Lower lobe of right lung (tissue), 2 donors: ENCODE measurements around the gene ALG13. TPM values are rescaled to one million over a fixed set of nuclear protein-coding genes. Genes with fewer than 3 reads are reported as not detected.

Source experiments
- ATAC-seq, 2 donors: fragments of 200-7000 bp; cut with Tn5 transposase; one replicate each; pipeline ENCODE4 v1.9.1; 2020 to 2022; ENCODE audit warnings: mild to moderate bottlenecking in 2 of 2, moderate library complexity in 2 of 2
- DNase-seq: peaks from one replicate; pipeline ENCODE4 v3.0.0-alpha.2; 2020
- H3K27ac ChIP-seq: fragments of 200-600 bp; one replicate; pipeline ENCODE4 v1.8.0; 2022
- H3K27me3 ChIP-seq: fragments of 200-600 bp; one replicate; pipeline ENCODE4 v1.8.0; 2022; ENCODE audit warnings: low read depth
- H3K36me3 ChIP-seq: fragments of 200-600 bp; one replicate; pipeline ENCODE4 v1.8.0; 2022; ENCODE audit warnings: mild to moderate bottlenecking
- H3K4me1 ChIP-seq: fragments of 200-600 bp; one replicate; pipeline ENCODE4 v1.8.0; 2022
- H3K4me3 ChIP-seq: fragments of 200-600 bp; one replicate; pipeline ENCODE4 v1.8.0; 2022; ENCODE audit warnings: mild to moderate bottlenecking
- H3K9me3 ChIP-seq: fragments of 200-600 bp; one replicate; pipeline ENCODE4 v1.8.0; 2022
- CTCF ChIP-seq: fragments of 200-600 bp; IDR thresholded peaks from one replicate; pipeline ENCODE4 v1.8.0; 2022; ENCODE audit warnings: antibody characterized with exemption, mild to moderate bottlenecking
- intact Hi-C: fragments of 100-400 bp; cut with DNase I; formaldehyde crosslinking; loops from one replicate; pipeline ENCODE4 v1.11.0; 2022
- total RNA-seq: library from RNA; stranded (reverse); fragmentation: NEBNext Ultra II Directional; extraction: Animal tissue kit (Norgen Biotek cat#: 25700); gene quantifications from one replicate; pipeline ENCODE4 v1.2.1, GENCODE V29; 2021
- donor health status: DM: no; HTN: yes; CAD: no; lungs with severe emphysema.

Gene ALG13
- total RNA-seq, 1 donor from 2014 or later = 40.3 TPM

- no peak overlapping the region for H3K4me3 ChIP-seq
- no peaks in the 10 kb centered on the region for H3K4me1 ChIP-seq
- ATAC-seq = no peak
- H3K27me3 ChIP-seq = no peaks in the 10 kb centered on the region
- H3K9me3 ChIP-seq = no peaks in the 10 kb centered on the region
- no peak for TF ChIP-seq CTCF
- H3K27ac ChIP-seq = no peak overlapping the region
- DNase-seq = no peak
- intact Hi-C loops = no loop called here
- peaks cover 51% of the 10 kb centered on the region for H3K36me3 ChIP-seq
Measured at GRCh38 chrX:111728096-111728495, 47.1 kb downstream of the ALG13 start.

GRCh38 chrX:111731351-111731750 is 50.4 kb downstream of the ALG13 start:
- no peaks in the 10 kb centered on the region for H3K9me3 ChIP-seq
- no peak for DNase-seq
- H3K4me3 ChIP-seq = no peak overlapping the region
- no peaks in the 10 kb centered on the region for H3K4me1 ChIP-seq
- TF ChIP-seq CTCF = no peak
- no peaks in the 10 kb centered on the region for H3K27me3 ChIP-seq
- intact Hi-C loops = no loop called here
- H3K27ac ChIP-seq = no peak overlapping the region
- ATAC-seq = no peak
- H3K36me3 ChIP-seq = peaks cover 64% of the 10 kb centered on the region

- Histone ChIP-seq H3K4me3 (no peak overlapping the region), H3K36me3 (peaks cover 70% of the 10 kb centered on the region), H3K27me3 (no peaks in the 10 kb centered on the region), H3K9me3 (no peaks in the 10 kb centered on the region), H3K27ac (no peak overlapping the region), H3K4me1 (no peaks in the 10 kb centered on the region)
- no peak for TF ChIP-seq CTCF
- ATAC-seq = no peak
- intact Hi-C loops = no loop called here
- no peak for DNase-seq
Measured at GRCh38 chrX:111736571-111736970, 55.6 kb downstream of the ALG13 start.

GRCh38 chrX:111742018-111742417 is 61.0 kb downstream of the ALG13 start:
- Histone ChIP-seq H3K4me3 (no peak overlapping the region), H3K27ac (no peak overlapping the region), H3K9me3 (no peaks in the 10 kb centered on the region), H3K4me1 (no peaks in the 10 kb centered on the region), H3K36me3 (peaks cover 53% of the 10 kb centered on the region), H3K27me3 (no peaks in the 10 kb centered on the region)
- no peak for ATAC-seq
- no peak for DNase-seq
- TF ChIP-seq CTCF = no peak
- intact Hi-C loops = no loop called here

GRCh38 chrX:111743316-111743715 is 62.3 kb downstream of the ALG13 start:
- Histone ChIP-seq H3K9me3 (no peaks in the 10 kb centered on the region), H3K27me3 (no peaks in the 10 kb centered on the region), H3K4me1 (no peaks in the 10 kb centered on the region), H3K36me3 (peaks cover 42% of the 10 kb centered on the region), H3K27ac (no peak overlapping the region), H3K4me3 (no peak overlapping the region)
- TF ChIP-seq CTCF = no peak
- DNase-seq = no peak
- intact Hi-C loops = no loop called here
- no peak for ATAC-seq

- ATAC-seq (no peak), DNase-seq (no peak)
- no peaks in the 10 kb centered on the region for H3K27me3 ChIP-seq
- H3K4me1 ChIP-seq = no peaks in the 10 kb centered on the region
- no peaks in the 10 kb centered on the region for H3K9me3 ChIP-seq
- H3K27ac ChIP-seq = no peak overlapping the region
- no peak for TF ChIP-seq CTCF
- intact Hi-C loops = no loop called here
- no peak overlapping the region for H3K4me3 ChIP-seq
- H3K36me3 ChIP-seq = peaks cover 29% of the 10 kb centered on the region
Measured at GRCh38 chrX:111756486-111756885, 75.5 kb downstream of the ALG13 start.
